ENCODE measurements around the gene PBX2. TPM values are rescaled to one million over a fixed set of nuclear protein-coding genes. Genes with fewer than 3 reads are reported as not detected.

Gene PBX2
- total and polyA plus RNA-seq, 2 experiments from 2014 or later = 7.2 to 111 TPM

DNA sequence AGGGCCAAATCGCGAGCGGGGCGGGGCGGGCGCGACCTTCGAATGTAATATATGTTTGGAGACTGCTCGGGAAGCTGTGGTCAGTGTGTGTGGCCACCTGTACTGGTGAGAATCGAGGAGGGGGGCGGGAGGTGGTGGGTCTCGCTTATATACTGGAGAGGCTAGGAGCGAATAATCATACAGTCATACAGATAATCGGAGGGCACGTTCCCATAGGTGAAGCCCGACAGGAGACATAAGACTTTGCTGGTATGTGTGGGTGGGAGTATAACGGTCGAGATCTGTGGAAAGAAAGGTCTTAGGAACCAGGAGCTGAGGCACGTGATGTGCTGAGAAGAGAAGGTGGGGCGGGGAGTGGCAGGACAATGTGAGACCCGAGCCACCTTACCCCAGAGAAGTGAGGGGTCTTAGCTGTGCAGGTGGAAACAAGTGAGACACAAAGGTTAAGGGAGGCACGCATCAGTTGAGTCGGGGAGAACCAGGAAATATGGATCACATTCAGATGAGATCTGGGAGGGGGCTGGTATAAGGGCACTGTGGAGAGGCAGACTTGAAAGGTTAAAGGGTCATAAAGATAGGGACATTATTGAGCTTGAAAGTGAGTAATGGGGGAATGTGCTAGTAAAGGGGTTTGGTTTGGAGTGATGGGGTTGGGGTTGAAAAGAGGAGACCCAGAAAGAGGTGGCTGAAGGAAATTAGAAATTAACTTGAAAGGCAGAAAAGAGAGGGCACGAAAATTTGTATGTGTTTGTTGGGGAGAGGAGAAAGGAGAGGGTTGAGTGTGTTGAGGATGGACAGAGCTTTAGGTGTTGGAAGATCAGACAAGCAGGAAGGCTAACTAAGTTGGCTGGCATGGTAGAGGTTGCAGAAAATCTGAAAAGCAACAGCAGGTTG lies 11.2 kb downstream of the PBX2 start:
- Histone ChIP-seq H3K4me2 (peak overlapping the region; percentile 85), H3K27me3 (ENCODE audit: insufficient read depth) (no peaks in the 10 kb centered on the region), H3K79me2 (replicated peaks; ENCODE audit: insufficient read depth) (peaks cover 33% of the 10 kb centered on the region), H3K4me3 (peak overlapping the region; percentile 79), H3K27ac (ENCODE audit: low read depth) (no peak overlapping the region; the same call in 1 of the 2 replicates), H3K9me2 (ENCODE audit: insufficient read depth) (no peaks in the 10 kb centered on the region), H2AFZ (no peak overlapping the region; the same call in 1 of the 2 replicates), H3F3A (replicated peaks; ENCODE audit: low read depth) (0 out of 2 replicates have a peak, but pooled peaks cover 7% of the 10 kb centered on the region), H3K4me1 (ENCODE audit: insufficient read depth) (peaks cover 19% of the 10 kb centered on the region), H4K20me1 (replicated peaks; ENCODE audit: insufficient read depth) (no peaks in the 10 kb centered on the region), H3K36me3 (ENCODE audit: insufficient read depth) (peaks cover 2% of the 10 kb centered on the region; the same call in 1 of the 2 replicates)
- TF ChIP-seq REST (IDR thresholded peaks at IDR 0.05; ENCODE audit: unreplicated experiment) (no peak), NANOG (IDR thresholded peaks at IDR 0.05; ENCODE audit: borderline replicate concordance) (no peak), ZNF462 (CRISPR knock-in tag; IDR thresholded peaks at IDR 0.05) (no peak), EZH2 (IDR thresholded peaks at IDR 0.05; ENCODE audit: low read depth, unreplicated experiment) (no peak), CTCF (conservative IDR thresholded peaks at IDR 0.05; ENCODE audit: low read depth in 2 of 2) (no peak), ZNF114 (CRISPR knock-in tag; IDR thresholded peaks at IDR 0.05) (no peak), JUNB (IDR thresholded peaks at IDR 0.05; ENCODE audit: unreplicated experiment) (no peak), CREB1 (CRISPR knock-in tag; IDR thresholded peaks at IDR 0.05; ENCODE audit: low read depth) (no peak), STAT1 (IDR thresholded peaks at IDR 0.05; ENCODE audit: unreplicated experiment) (no peak), POLR2AphosphoS5 (IDR thresholded peaks at IDR 0.05; ENCODE audit: low read depth) (no peak), ZNF331 (CRISPR knock-in tag; IDR thresholded peaks at IDR 0.05; ENCODE audit: low read depth) (no peak), EZH2phosphoT487 (IDR thresholded peaks at IDR 0.05; ENCODE audit: unreplicated experiment) (no peak)
- TF ChIP-seq, protein P1, sequence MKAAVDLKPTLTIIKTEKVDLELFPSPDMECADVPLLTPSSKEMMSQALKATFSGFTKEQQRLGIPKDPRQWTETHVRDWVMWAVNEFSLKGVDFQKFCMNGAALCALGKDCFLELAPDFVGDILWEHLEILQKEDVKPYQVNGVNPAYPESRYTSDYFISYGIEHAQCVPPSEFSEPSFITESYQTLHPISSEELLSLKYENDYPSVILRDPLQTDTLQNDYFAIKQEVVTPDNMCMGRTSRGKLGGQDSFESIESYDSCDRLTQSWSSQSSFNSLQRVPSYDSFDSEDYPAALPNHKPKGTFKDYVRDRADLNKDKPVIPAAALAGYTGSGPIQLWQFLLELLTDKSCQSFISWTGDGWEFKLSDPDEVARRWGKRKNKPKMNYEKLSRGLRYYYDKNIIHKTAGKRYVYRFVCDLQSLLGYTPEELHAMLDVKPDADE (IDR thresholded peaks at IDR 0.05) = no peak
- H3K36me3 Mint-ChIP-seq (ENCODE audit: low read depth) = peaks cover 41% of the 10 kb centered on the region
- DNase-seq (ENCODE audit: low spot score) = peak; percentile 24
- peaks cover 23% of the 10 kb centered on the region for H3K27me3 Mint-ChIP-seq (ENCODE audit: insufficient read depth, low read depth, poor library complexity)
- peak overlapping the region; percentile 91 for H3K27ac Mint-ChIP-seq
- H3K4me3 Mint-ChIP-seq = peak overlapping the region; percentile 79
- ATAC-seq = peak; percentile 0; the same call in 2 of the 3 replicates
- peaks cover 39% of the 10 kb centered on the region for H3K4me1 Mint-ChIP-seq
- no peaks in the 10 kb centered on the region for H3K9me3 Mint-ChIP-seq
